B cell (primary cell): Measurements from ENCODE around the gene STOML1. TPM values are rescaled to one million over a fixed set of nuclear protein-coding genes. Genes with fewer than 3 reads are reported as not detected.

Experiments
- ATAC-seq: fragments of 200-7000 bp; cut with Tn5 transposase; one replicate; pipeline ENCODE4 v1.10.0; 2021; ENCODE audit warnings: low read depth, mild to moderate bottlenecking, moderate number of reproducible peaks, moderate library complexity
- CTCF ChIA-PET: fragments of 350-600 bp; sonication (Branson Sonifier 250); formaldehyde crosslinking; loops from one replicate; lab custom pipeline; 2021; ENCODE audit warnings: antibody characterized with exemption, inconsistent platforms; lab: Charles Lee
- POLR2A ChIA-PET: fragments of 350-600 bp; sonication (Branson Sonifier 250); formaldehyde crosslinking; loops from one replicate; lab custom pipeline; 2021; ENCODE audit warnings: antibody characterized with exemption; lab: Charles Lee
- DNase-seq: peaks from one replicate; pipeline ENCODE4 v3.0.0; 2013
- H2AFZ ChIP-seq: 2 replicates; pipeline ENCODE4 v1.6.1; 2012; ENCODE audit warnings: mild to moderate bottlenecking, low read depth, low read length; ENCODE audit not compliant: insufficient read depth, poor library complexity, severe bottlenecking
- H3K27ac ChIP-seq, 2 donors: 1 replicate in 1 of 2; 2 replicates in 1 of 2; pipeline ENCODE4 v1.5.1; 2012 to 2013; ENCODE audit warnings: low read length in 2 of 2, mild to moderate bottlenecking in 2 of 2, moderate library complexity in 1 of 2
- H3K27me3 ChIP-seq, 4 experiments: fragments of 200-600 bp in 1 of 4; sonication (generic) in 1 of 4; replicated peaks in 1 of 4; 1 replicate in 2 of 4; 2 replicates in 2 of 4; pipeline versions ENCODE4 v1.6.1 to v1.7.0; 2013 to 2016; ENCODE audit warnings: low read length in 3 of 4, mild to moderate bottlenecking in 2 of 4, mixed read lengths in 1 of 4, moderate library complexity in 1 of 4; ENCODE audit not compliant: insufficient read depth in 4 of 4, control insufficient read depth in 3 of 4; ENCODE audit errors: control extremely low read depth in 1 of 4
- H3K36me3 ChIP-seq, 2 experiments: replicated peaks in 1 of 2; 1 replicate in 1 of 2; 2 replicates in 1 of 2; pipeline versions ENCODE4 v1.6.1 to v1.7.1; 2013; ENCODE audit warnings: low read length in 1 of 2; ENCODE audit not compliant: insufficient read depth in 2 of 2, control insufficient read depth in 1 of 2; ENCODE audit errors: control extremely low read depth in 1 of 2, extremely low read depth in 1 of 2
- H3K4me1 ChIP-seq, 2 donors: fragments of 200-600 bp in 1 of 2; sonication (generic) in 1 of 2; 1 replicate in 1 of 2; 2 replicates in 1 of 2; pipeline versions ENCODE4 v1.5.1 to v1.6.1; 2013 to 2017; ENCODE audit warnings: low read length in 2 of 2; ENCODE audit not compliant: control insufficient read depth in 2 of 2, insufficient read depth in 2 of 2
- H3K4me2 ChIP-seq: replicated peaks from 2 replicates; pipeline ENCODE3; 2012; ENCODE audit warnings: mild to moderate bottlenecking, low read depth, low read length; ENCODE audit not compliant: poor library complexity, severe bottlenecking
- H3K4me3 ChIP-seq, 5 experiments: fragments of 200-600 bp in 1 of 5; sonication (generic) in 1 of 5; 1 replicate in 3 of 5; 2 replicates in 2 of 5; pipeline versions ENCODE4 v1.5.1 to v1.7.0; 2011 to 2016; ENCODE audit warnings: low read length in 4 of 5, mild to moderate bottlenecking in 4 of 5, low read depth in 2 of 5, control low read depth in 1 of 5, moderate library complexity in 1 of 5; ENCODE audit not compliant: insufficient read depth in 1 of 5; ENCODE audit errors: control extremely low read depth in 1 of 5, extremely low read depth in 1 of 5
- H3K79me2 ChIP-seq: fragments of 200-600 bp; sonication (generic); one replicate; pipeline ENCODE4 v1.6.0; 2016; ENCODE audit warnings: low read length; ENCODE audit not compliant: control insufficient read depth, insufficient read depth
- H3K9ac ChIP-seq: fragments of 200-600 bp; sonication (generic); 2 replicates; pipeline ENCODE4 v1.6.1; 2017; ENCODE audit warnings: mild to moderate bottlenecking, low read length, moderate library complexity
- H3K9me3 ChIP-seq, 3 donors: one replicate each; pipeline versions ENCODE4 v1.6.1 to v1.7.1; 2013; ENCODE audit warnings: low read length in 2 of 3; ENCODE audit not compliant: control insufficient read depth in 2 of 3, insufficient read depth in 1 of 3; ENCODE audit errors: control extremely low read depth in 1 of 3
- H4K20me1 ChIP-seq: 2 replicates; pipeline ENCODE4 v1.6.0; 2012; ENCODE audit warnings: mild to moderate bottlenecking, low read length; ENCODE audit not compliant: insufficient read depth, control insufficient read depth, poor library complexity, severe bottlenecking
- H3K27ac Mint-ChIP-seq: one replicate; pipeline ENCODE4 v1.8.0; 2021; ENCODE audit warnings: mixed read lengths
- H3K27me3 Mint-ChIP-seq: one replicate; pipeline ENCODE4 v1.8.0; 2021; ENCODE audit warnings: mixed read lengths
- H3K4me1 Mint-ChIP-seq: one replicate; pipeline ENCODE4 v1.8.0; 2021; ENCODE audit warnings: mixed read lengths
- H3K4me3 Mint-ChIP-seq: one replicate; pipeline ENCODE4 v1.8.0; 2021; ENCODE audit warnings: mixed read lengths
- H3K9me3 Mint-ChIP-seq: one replicate; pipeline ENCODE4 v1.8.0; 2022; ENCODE audit warnings: mixed read lengths; ENCODE audit not compliant: insufficient read depth
- CTCF ChIP-seq: fragments of 200-600 bp; IDR thresholded peaks from one replicate; pipeline ENCODE4 v1.8.0; 2022; ENCODE audit warnings: antibody characterized with exemption, mild to moderate bottlenecking
- EZH2 ChIP-seq: IDR thresholded peaks from 2 replicates; pipeline ENCODE4 v1.6.1; 2012; ENCODE audit warnings: borderline replicate concordance, low read depth, mild to moderate bottlenecking, moderate library complexity, low read length; ENCODE audit not compliant: insufficient read depth, poor library complexity, severe bottlenecking
- WGBS: methylation state at CpG from one replicate; pipeline ENCODE4 v1.1.5; 2013; ENCODE audit warnings: missing lambda C conversion rate; ENCODE audit not compliant: insufficient coverage; 5-methylcytosine and 5-hydroxymethylcytosine counted together
- intact Hi-C: fragments of 100-400 bp; cut with micrococcal nuclease; formaldehyde crosslinking; loops from one replicate; pipeline ENCODE4 v1.10.0; 2022
- polyA plus RNA-seq: library from polyadenylated mRNA; depleted of rRNA; stranded (reverse); fragments of >200 nt; gene quantifications from 2 replicates; pipeline ENCODE4 v1.2.3, GENCODE V29; 2012
- total RNA-seq, 2 donors: library from RNA; stranded (reverse); fragments of 120-200 nt in 1 of 2; gene quantifications; 1 replicate in 1 of 2; 2 replicates in 1 of 2; pipeline versions ENCODE4 v1.2.3 to v1.2.4, GENCODE V29; 2013 to 2022

The STOML1 gene
- total and polyA plus RNA-seq, 2 donors (not counting 1 experiment from before 2014, with no cell fraction given): 6.2 to 11.3 TPM

GRCh38 chr15:73986776-73987056 lies 5.4 kb downstream of the STOML1 start:
- Mint-ChIP-seq H3K9me3 (no peaks in the 10 kb centered on the region), H3K27ac (peak overlapping the region; percentile 32), H3K27me3 (no peaks in the 10 kb centered on the region), H3K4me1 (peaks cover 61% of the 10 kb centered on the region), H3K4me3 (no peak overlapping the region)
- no peak overlapping the region for H2AFZ ChIP-seq
- H3K36me3 ChIP-seq: no peaks in the 10 kb centered on the region
- no peak overlapping the region for H3K4me2 ChIP-seq
- no peaks in the 10 kb centered on the region for H4K20me1 ChIP-seq
- H3K9me3 ChIP-seq: no peaks in the 10 kb centered on the region
- DNase-seq (no peak), ATAC-seq (no peak)
- peaks cover 51 to 61% of the 10 kb centered on the region in 2 donors for H3K4me1 ChIP-seq
- ChIA-PET CTCF (interaction anchor here (1.3 kb wide), 1 partner anchor 15 kb away, joined by 3 read pairs; no protein-coding TSS in a partner anchor), POLR2A (no interaction called here)
- TF ChIP-seq EZH2: no peak
- no peak for TF ChIP-seq CTCF
- H3K9ac ChIP-seq: no peak overlapping the region
- no peak overlapping the region for H3K27ac ChIP-seq
- peaks cover 14% of the 10 kb centered on the region for H3K79me2 ChIP-seq
- WGBS: 100% methylated on average over 1 of the region's 1 CpG
- no peaks in the 10 kb centered on the region for H3K27me3 ChIP-seq
- no peak overlapping the region for H3K4me3 ChIP-seq
- intact Hi-C loops: no loop called here

- Histone ChIP-seq H3K36me3 (no peaks in the 10 kb centered on the region), H3K9ac (no peak overlapping the region), H3K4me1 (peaks cover 46 to 60% of the 10 kb centered on the region in 2 donors), H3K27ac (no peak overlapping the region), H3K79me2 (peaks cover 12% of the 10 kb centered on the region), H3K27me3 (no peaks in the 10 kb centered on the region), H2AFZ (no peak overlapping the region), H4K20me1 (no peaks in the 10 kb centered on the region), H3K4me3 (no peak overlapping the region), H3K9me3 (no peaks in the 10 kb centered on the region), H3K4me2 (no peak overlapping the region)
- no peak for DNase-seq
- CTCF ChIA-PET: interaction anchor here (0.8 to 1.4 kb wide), 3 partner anchors 8 to 63 kb away, joined by 3 to 4 read pairs (median 4); partner anchors contain the start of gene PML
- WGBS: 70% methylated on average over 7 of the region's 7 CpGs
- TF ChIP-seq EZH2 (no peak), CTCF (no peak)
- no peaks in the 10 kb centered on the region for H3K27me3 Mint-ChIP-seq
- POLR2A ChIA-PET: interaction anchor here (0.7 kb wide), 1 partner anchor 28 kb away, joined by 8 read pairs; no protein-coding TSS in a partner anchor
- no peak for ATAC-seq
- H3K4me3 Mint-ChIP-seq: no peak overlapping the region
- peak overlapping the region; percentile 20 for H3K27ac Mint-ChIP-seq
- peaks cover 62% of the 10 kb centered on the region for H3K4me1 Mint-ChIP-seq
- H3K9me3 Mint-ChIP-seq: no peaks in the 10 kb centered on the region
- intact Hi-C loops: no loop called here
Measured at GRCh38 chr15:73986055-73986775, 5.9 kb downstream of the STOML1 start.
